GM12878 (cell line): ENCODE measurements around the gene FOXRED2. TPM values are rescaled to one million over a fixed set of nuclear protein-coding genes. Genes with fewer than 3 reads are reported as not detected.

Source experiments
- ATAC-seq: fragments of 200-7000 bp; cut with Tn5 transposase; 3 replicates; pipeline ENCODE4 v1.9.1; 2020; ENCODE audit warnings: mild to moderate bottlenecking, moderate library complexity
- BruUV-seq: library from RNA; stranded (reverse); fragments of 400-500 nt; replicated peaks from 2 replicates; lab custom pipeline; 2021; lab: Mats Ljungman, UMichigan
- CTCF ChIA-PET: fragments of 300-600 bp; sonication (Branson Sonifier 250); formaldehyde crosslinking; extraction: SDS; loops from one replicate; lab custom pipeline; 2021; ENCODE audit warnings: inconsistent platforms; lab: Yijun Ruan, JAX
- POLR2A ChIA-PET: fragments of 350-600 bp; formaldehyde crosslinking; extraction: SDS; loops from one replicate; lab custom pipeline; 2021; ENCODE audit warnings: inconsistent platforms; lab: Charles Lee
- RAD21 ChIA-PET: fragments of 300-600 bp; sonication (Branson Sonifier 250); formaldehyde crosslinking; loops from one replicate; lab custom pipeline; 2023; ENCODE audit warnings: antibody characterized with exemption; ENCODE audit not compliant: unreplicated experiment; lab: Charles Lee
- SMC1A ChIA-PET: fragments of 300-600 bp; sonication (Branson Sonifier 250); formaldehyde crosslinking; loops from one replicate; lab custom pipeline; 2023; ENCODE audit not compliant: unreplicated experiment, uncharacterized antibody; lab: Charles Lee
- DNase-seq: peaks from one replicate; pipeline ENCODE4 v3.0.0-alpha.2; 2011; ENCODE audit warnings: low read depth, low spot score
- FAIRE-seq: peaks from 3 replicates; lab custom pipeline; 2011; peaks lifted over from hg19 to GRCh38; lab: Jason Lieb, UNC
- H2AFZ ChIP-seq: 2 replicates; pipeline ENCODE4 v1.6.0; 2011; ENCODE audit warnings: low read depth, low read length, control low read depth; ENCODE audit not compliant: control insufficient read depth
- H3K27ac ChIP-seq: 2 replicates; pipeline ENCODE4 v1.5.1; 2011; ENCODE audit warnings: control low read depth; ENCODE audit not compliant: control insufficient read depth, insufficient read depth
- H3K27me3 ChIP-seq, 2 experiments: replicated peaks in 1 of 2; 2 replicates each; pipeline versions ENCODE4 v1.6.0 to v1.6.1; 2011; ENCODE audit warnings: low read length in 1 of 2; ENCODE audit not compliant: control insufficient read depth in 2 of 2, insufficient read depth in 2 of 2
- H3K36me3 ChIP-seq, 2 experiments: 2 replicates each; pipeline ENCODE4 v1.5.1; 2011; ENCODE audit warnings: low read length in 1 of 2; ENCODE audit not compliant: control insufficient read depth in 2 of 2, insufficient read depth in 2 of 2
- H3K4me1 ChIP-seq: 2 replicates; pipeline ENCODE4 v1.6.1; 2011; ENCODE audit warnings: mild to moderate bottlenecking, low read length, moderate library complexity, mixed read lengths; ENCODE audit not compliant: control insufficient read depth, insufficient read depth
- H3K4me2 ChIP-seq: 2 replicates; pipeline ENCODE4 v1.6.0; 2011; ENCODE audit warnings: control low read depth; ENCODE audit not compliant: control insufficient read depth, insufficient read depth
- H3K4me3 ChIP-seq: fragments of 200-600 bp; sonication (generic); 2 replicates; pipeline ENCODE4 v1.5.1; 2016
- H3K79me2 ChIP-seq: 2 replicates; pipeline ENCODE4 v1.6.0; 2011; ENCODE audit warnings: low read length; ENCODE audit not compliant: control insufficient read depth, insufficient read depth
- H3K9ac ChIP-seq: 2 replicates; pipeline ENCODE4 v1.8.0; 2011; ENCODE audit warnings: low read length, control low read depth, mixed read lengths; ENCODE audit not compliant: control insufficient read depth, insufficient read depth
- H3K9me3 ChIP-seq: replicated peaks from 3 replicates; pipeline ENCODE4 v1.5.1; 2011; ENCODE audit warnings: mild to moderate bottlenecking, low read length; ENCODE audit not compliant: control insufficient read depth, insufficient read depth
- H4K20me1 ChIP-seq: 2 replicates; pipeline ENCODE4 v1.6.0; 2011; ENCODE audit not compliant: control insufficient read depth, insufficient read depth
- NFIC ChIP-seq: IDR thresholded peaks from 2 replicates; pipeline ENCODE4 v1.6.1; 2012; ENCODE audit warnings: low read depth, mild to moderate bottlenecking, inconsistent platforms, low read length, moderate library complexity
- NFYA ChIP-seq: IDR thresholded peaks from 2 replicates; pipeline ENCODE4 v1.6.1; 2011; ENCODE audit warnings: low read depth, mild to moderate bottlenecking, low read length, improper control_type of control experiment, borderline replicate concordance
- ZBTB11 ChIP-seq: fragments of 450-650 bp; formaldehyde crosslinking; IDR thresholded peaks from 2 replicates; pipeline ENCODE4 v1.5.0; 2022; ENCODE audit warnings: mild to moderate bottlenecking, missing genetic modification characterization
- ZNF384 ChIP-seq: IDR thresholded peaks from 2 replicates; pipeline ENCODE4 v1.6.1; 2012; ENCODE audit warnings: low read depth, mild to moderate bottlenecking, low read length, improper control_type of control experiment, borderline replicate concordance
- WGBS: methylation state at CpG from one replicate; pipeline ENCODE4 v1.1.6; 2016; ENCODE audit warnings: low lambda C conversion rate; ENCODE audit not compliant: insufficient replicate concordance, insufficient coverage; ENCODE audit errors: missing lambda C conversion rate; 5-methylcytosine and 5-hydroxymethylcytosine counted together
- in situ Hi-C: fragments of 300-500 bp; cut with MboI; formaldehyde crosslinking; loops from 9 replicates; pipeline ENCODE4 v1.14.3; 2018; ENCODE audit warnings: mixed read lengths
- intact Hi-C: fragments of 100-400 bp; cut with micrococcal nuclease; formaldehyde crosslinking; loops from one replicate; pipeline ENCODE4 v1.14.2; 2022; ENCODE audit not compliant: unreplicated experiment
- polyA plus RNA-seq, 11 experiments: library from polyadenylated mRNA; depleted of rRNA in 4 of 11; unstranded in 6 of 11; stranded (reverse) in 5 of 11; fragments of >200 nt; fragmentation: Nextera tagmentation in 4 of 11; fragmentation: Illumina TruSeq in 1 of 11; extraction: Ambion mirVana in 4 of 11; extraction: Trizol in 1 of 11; gene quantifications; 1 replicate in 1 of 11; 2 replicates in 10 of 11; pipeline versions ENCODE4 v1.2.1 to v1.2.3, GENCODE V29; 2011 to 2016; ENCODE audit warnings: inconsistent platforms in 2 of 11, missing spikeins in 2 of 11, low read depth in 1 of 11
- total RNA-seq, 4 experiments: library from RNA; depleted of rRNA in 3 of 4; stranded (reverse); fragments of >200 nt in 3 of 4; fragmentation: Illumina TruSeq in 1 of 4; extraction: Trizol in 1 of 4; gene quantifications; 2 replicates each; pipeline versions ENCODE4 v1.2.1 to v1.2.3, GENCODE V29; 2013 to 2021

FOXRED2 gene
- total and polyA plus RNA-seq, 10 of the 15 experiments (the other 5 are each of a cell fraction or from before 2014, with no cell fraction given) = 1.8 to 28.8 (median 7.6) TPM

GRCh38 chr22:36443198-36443770, 63.6 kb downstream of the FOXRED2 start:
- no peak for DNase-seq
- H3K9ac ChIP-seq = no peak overlapping the region
- ChIA-PET CTCF (interaction anchor here (0.8 to 1.5 kb wide), 3 partner anchors 9 to 110 kb away, joined by 3 read pairs; no protein-coding TSS in a partner anchor), RAD21 (no interaction called here), SMC1A (no interaction called here), POLR2A (interaction anchor here (1.3 kb wide), 1 partner anchor 195 kb away, joined by 3 read pairs; no protein-coding TSS in a partner anchor)
- TF ChIP-seq NFIC (no peak), ZBTB11 (CRISPR knock-in tag) (no peak), NFYA (no peak), ZNF384 (peak; percentile 38; the same call in 1 of the 2 replicates)
- intact Hi-C loops (no loop called here), in situ Hi-C loops (no loop called here)
- no peak overlapping the region for H3K27ac ChIP-seq
- ATAC-seq = 0 out of 3 replicates have a peak, but pooled peaks have one; percentile 21
- no peaks in the 10 kb centered on the region for H3K36me3 ChIP-seq
- H3K4me1 ChIP-seq = peaks cover 3% of the 10 kb centered on the region; the same call in 1 of the 2 replicates
- no peaks in the 10 kb centered on the region for H3K27me3 ChIP-seq
- no peaks in the 10 kb centered on the region for H3K79me2 ChIP-seq
- no peak overlapping the region for H2AFZ ChIP-seq
- H3K4me3 ChIP-seq = no peak overlapping the region
- H4K20me1 ChIP-seq = no peaks in the 10 kb centered on the region
- 42% methylated on average over 7 of the region's 8 CpGs for WGBS
- H3K4me2 ChIP-seq = no peak overlapping the region
- no TSS peak for BruUV-seq
- no peaks in the 10 kb centered on the region for H3K9me3 ChIP-seq
- FAIRE-seq = no peak
